CD8-positive, alpha-beta memory T cell (primary cell): ENCODE measurements around the gene RAD51. TPM values are rescaled to one million over a fixed set of nuclear protein-coding genes. Genes with fewer than 3 reads are reported as not detected.

ENCODE experiments used
- CTCF ChIA-PET: fragments of 350-600 bp; sonication (Branson Sonifier 250); formaldehyde crosslinking; loops from one replicate; lab custom pipeline; 2021; ENCODE audit warnings: antibody characterized with exemption; lab: Charles Lee
- POLR2A ChIA-PET: fragments of 350-600 bp; sonication (Branson Sonifier 250); formaldehyde crosslinking; loops from one replicate; lab custom pipeline; 2021; ENCODE audit warnings: antibody characterized with exemption; lab: Charles Lee
- DNase-seq, 5 donors: peaks; one replicate each; pipeline versions ENCODE4 v3.0.0 to v3.0.0-alpha.2; 2020 to 2022; ENCODE audit warnings: mixed read lengths in 1 of 5
- H3K27ac ChIP-seq: one replicate; pipeline ENCODE4 v1.7.0; 2013; ENCODE audit warnings: low read depth, mild to moderate bottlenecking, low read length, moderate library complexity
- H3K27me3 ChIP-seq: 2 replicates; pipeline ENCODE4 v1.7.0; 2013; ENCODE audit warnings: low read length, mild to moderate bottlenecking; ENCODE audit not compliant: insufficient read depth, poor library complexity, severe bottlenecking
- H3K36me3 ChIP-seq: 2 replicates; pipeline ENCODE4 v1.7.0; 2013; ENCODE audit warnings: mild to moderate bottlenecking, low read length, moderate library complexity; ENCODE audit not compliant: insufficient read depth
- H3K4me1 ChIP-seq: 2 replicates; pipeline ENCODE4 v1.7.0; 2013; ENCODE audit warnings: mild to moderate bottlenecking, low read length, moderate library complexity; ENCODE audit not compliant: insufficient read depth
- H3K4me3 ChIP-seq: 2 replicates; pipeline ENCODE4 v1.7.0; 2013; ENCODE audit warnings: mild to moderate bottlenecking, low read length
- H3K9me3 ChIP-seq: 2 replicates; pipeline ENCODE4 v1.7.0; 2013; ENCODE audit warnings: mild to moderate bottlenecking, low read length
- H3K27ac Mint-ChIP-seq, 8 donors: one replicate each; pipeline ENCODE4 v1.8.0; 2020 to 2021; ENCODE audit warnings: mixed read lengths in 8 of 8, mild to moderate bottlenecking in 6 of 8, inconsistent platforms in 3 of 8, moderate library complexity in 3 of 8
- H3K27me3 Mint-ChIP-seq, 2 donors: one replicate each; pipeline ENCODE4 v1.8.0; 2020 to 2021; ENCODE audit warnings: mixed read lengths in 2 of 2, mild to moderate bottlenecking in 1 of 2, moderate library complexity in 1 of 2
- H3K36me3 Mint-ChIP-seq, 3 donors: one replicate each; pipeline ENCODE4 v1.8.0; 2020 to 2021; ENCODE audit warnings: mixed read lengths in 3 of 3, inconsistent platforms in 1 of 3, mild to moderate bottlenecking in 1 of 3
- H3K4me1 Mint-ChIP-seq, 3 donors: one replicate each; pipeline ENCODE4 v1.8.0; 2020 to 2021; ENCODE audit warnings: mixed read lengths in 3 of 3, inconsistent platforms in 1 of 3, mild to moderate bottlenecking in 1 of 3
- H3K4me3 Mint-ChIP-seq, 7 donors: one replicate each; pipeline ENCODE4 v1.8.0; 2020 to 2021; ENCODE audit warnings: mixed read lengths in 7 of 7, mild to moderate bottlenecking in 6 of 7, moderate library complexity in 4 of 7, inconsistent platforms in 2 of 7
- H3K9me3 Mint-ChIP-seq, 5 donors: one replicate each; pipeline ENCODE4 v1.8.0; 2020 to 2022; ENCODE audit warnings: mixed read lengths in 5 of 5, mild to moderate bottlenecking in 3 of 5, moderate library complexity in 2 of 5, inconsistent platforms in 1 of 5
- polyA plus RNA-seq: library from polyadenylated mRNA; unstranded; fragments of 300-500 nt; fragmentation: Illumina TruSeq; gene quantifications from one replicate; pipeline ENCODE4 v1.2.3, GENCODE V29; 2021
- total RNA-seq, 2 experiments: library from RNA; stranded (reverse); gene quantifications; one replicate each; pipeline ENCODE4 v1.2.3, GENCODE V29; 2021

RAD51 gene
- total and polyA plus RNA-seq, 3 experiments from 2014 or later, result 1.7 to 57.6 (median 54.3) TPM

GRCh38 chr15:40743921-40744814, 49.2 kb downstream of the RAD51 start:
- H3K27me3 ChIP-seq, result no peaks in the 10 kb centered on the region
- Mint-ChIP-seq H3K4me1 (peaks cover 23 to 31% (median 27%) of the 10 kb centered on the region in 3 donors), H3K36me3 (peaks cover 0 to 67% (median 9%) of the 10 kb centered on the region in 3 donors), H3K4me3 (peak overlapping the region; percentile 25 to 89 (median 78)), H3K9me3 (no peaks in the 10 kb centered on the region), H3K27ac (peak overlapping the region; percentile 97 to 100 (median 99)), H3K27me3 (no peaks in the 10 kb centered on the region)
- H3K4me1 ChIP-seq, result peaks cover 19% of the 10 kb centered on the region
- H3K36me3 ChIP-seq, result peaks cover 24% of the 10 kb centered on the region
- ChIA-PET CTCF (interaction anchor here (0.6 to 2.6 kb wide), 7 partner anchors 13 to 756 kb away, joined by 3 to 6 read pairs (median 6); partner anchors contain the start of genes C15orf62, CCDC32 and GCHFR), POLR2A (interaction anchor here (0.5 to 1.1 kb wide), 4 partner anchors 12 to 207 kb away, joined by 3 to 8 read pairs (median 5); partner anchors contain the start of gene GCHFR)
- H3K27ac ChIP-seq, result peak overlapping the region; percentile 84
- H3K4me3 ChIP-seq, result peak overlapping the region; percentile 19
- no peaks in the 10 kb centered on the region for H3K9me3 ChIP-seq
- DNase-seq, result peak; percentile 21 to 87 (median 69)

DNA sequence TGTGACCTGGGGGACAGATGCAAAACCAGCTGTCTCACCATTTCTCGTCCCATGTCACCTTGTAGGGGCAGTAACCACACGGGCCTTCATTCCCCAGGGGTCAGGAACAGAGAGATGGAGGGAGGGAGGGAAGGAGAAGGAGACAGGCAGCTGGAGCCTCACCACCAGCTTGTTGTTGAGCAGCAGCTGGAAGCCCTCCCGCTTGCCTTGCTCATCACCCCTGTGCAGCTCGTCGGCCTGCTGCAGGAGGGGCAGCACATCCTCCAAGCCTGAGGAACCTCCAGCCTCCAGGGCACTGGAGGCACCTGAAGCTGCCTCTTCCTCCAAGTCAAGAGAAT, 49.8 kb downstream of the RAD51 start:
- Histone ChIP-seq H3K36me3 (peaks cover 22% of the 10 kb centered on the region), H3K4me1 (peaks cover 19% of the 10 kb centered on the region), H3K27me3 (no peaks in the 10 kb centered on the region), H3K9me3 (no peaks in the 10 kb centered on the region), H3K27ac (peak overlapping the region; percentile 28), H3K4me3 (no peak overlapping the region)
- Mint-ChIP-seq H3K9me3 (no peaks in the 10 kb centered on the region), H3K27ac (peak overlapping the region; percentile 97 to 100 (median 99)), H3K27me3 (no peaks in the 10 kb centered on the region), H3K4me1 (peaks cover 23 to 31% (median 27%) of the 10 kb centered on the region in 3 donors), H3K36me3 (peaks cover 0 to 66% (median 9%) of the 10 kb centered on the region in 3 donors), H3K4me3 (peak overlapping the region in 1 of 7 donors; percentile 79)
- CTCF ChIA-PET, result interaction anchor here (0.9 to 2.6 kb wide), 4 partner anchors 13 to 180 kb away, joined by 3 to 6 read pairs (median 5); partner anchors contain the start of genes C15orf62, CCDC32 and GCHFR
- no peak for DNase-seq
- POLR2A ChIA-PET, result interaction anchor here (1.1 kb wide), 1 partner anchor 19 kb away, joined by 4 read pairs; the partner anchor contains the start of gene GCHFR

GRCh38 chr15:40746916-40747418, 52.0 kb downstream of the RAD51 start:
- Histone ChIP-seq H3K9me3 (no peaks in the 10 kb centered on the region), H3K27ac (no peak overlapping the region), H3K36me3 (peaks cover 35% of the 10 kb centered on the region), H3K27me3 (no peaks in the 10 kb centered on the region), H3K4me3 (no peak overlapping the region), H3K4me1 (peaks cover 19% of the 10 kb centered on the region)
- no peak overlapping the region for H3K4me3 Mint-ChIP-seq
- no peaks in the 10 kb centered on the region for H3K27me3 Mint-ChIP-seq
- peaks cover 0 to 74% (median 7%) of the 10 kb centered on the region in 3 donors for H3K36me3 Mint-ChIP-seq
- POLR2A ChIA-PET, result no interaction called here
- peak overlapping the region in 5 of 8 donors; percentile 12 to 80 (median 68) for H3K27ac Mint-ChIP-seq
- CTCF ChIA-PET, result interaction anchor here (1.5 kb wide), 1 partner anchor 36 kb away, joined by 6 read pairs; no protein-coding TSS in a partner anchor
- no peaks in the 10 kb centered on the region for H3K9me3 Mint-ChIP-seq
- no peak for DNase-seq
- peaks cover 23 to 32% (median 31%) of the 10 kb centered on the region in 3 donors for H3K4me1 Mint-ChIP-seq

- Histone ChIP-seq H3K4me3 (no peak overlapping the region), H3K36me3 (peaks cover 30% of the 10 kb centered on the region), H3K9me3 (no peaks in the 10 kb centered on the region), H3K4me1 (peaks cover 21% of the 10 kb centered on the region), H3K27me3 (no peaks in the 10 kb centered on the region), H3K27ac (no peak overlapping the region)
- ChIA-PET POLR2A (no interaction called here), CTCF (interaction anchor here (1.5 to 1.6 kb wide), 2 partner anchors 14 to 17 kb away, joined by 3 read pairs; no protein-coding TSS in a partner anchor)
- Mint-ChIP-seq H3K27me3 (no peaks in the 10 kb centered on the region), H3K4me1 (peaks cover 24 to 36% (median 34%) of the 10 kb centered on the region in 3 donors), H3K27ac (peak overlapping the region in 5 of 8 donors; percentile 45 to 68 (median 54)), H3K36me3 (peaks cover 0 to 76% (median 7%) of the 10 kb centered on the region in 3 donors), H3K4me3 (no peak overlapping the region), H3K9me3 (no peaks in the 10 kb centered on the region)
- no peak for DNase-seq
These were observed 53.0 kb downstream of the RAD51 start for GRCh38 chr15:40747685-40748631.

DNA sequence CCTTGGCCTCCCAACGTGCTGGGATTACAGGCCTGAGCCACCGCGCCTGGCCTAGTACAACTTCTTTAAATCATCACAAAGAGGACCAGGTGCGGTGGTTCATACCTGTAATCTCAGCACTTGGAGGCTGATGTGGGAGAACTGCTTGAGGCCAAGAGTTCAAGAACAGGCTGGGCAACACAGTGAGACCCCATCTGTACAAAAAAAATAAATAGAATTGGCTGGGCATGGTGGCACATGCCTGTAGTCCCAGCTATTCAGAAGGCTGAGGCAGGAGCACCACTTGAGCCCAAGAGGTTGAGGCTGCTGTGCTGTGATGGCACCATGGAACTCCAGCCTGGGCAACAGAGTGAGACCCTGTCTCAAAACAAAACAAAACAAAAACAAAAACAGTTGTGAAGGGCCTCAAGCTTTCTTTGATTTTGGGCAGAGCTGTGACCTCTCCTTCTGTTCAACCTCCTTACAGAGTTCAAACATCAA, 54.2 kb downstream of the RAD51 start:
- no peaks in the 10 kb centered on the region for H3K9me3 ChIP-seq
- no peaks in the 10 kb centered on the region for H3K9me3 Mint-ChIP-seq
- peaks cover 22% of the 10 kb centered on the region for H3K36me3 ChIP-seq
- no peaks in the 10 kb centered on the region for H3K27me3 ChIP-seq
- H3K27ac ChIP-seq, result no peak overlapping the region
- DNase-seq, result no peak
- H3K27ac Mint-ChIP-seq, result no peak overlapping the region
- H3K36me3 Mint-ChIP-seq, result peaks cover 0 to 75% (median 7%) of the 10 kb centered on the region in 3 donors
- ChIA-PET CTCF (interaction anchor here (1.4 to 3.1 kb wide), 4 partner anchors 12 to 50 kb away, joined by 3 to 11 read pairs (median 4); no protein-coding TSS in a partner anchor), POLR2A (no interaction called here)
- H3K4me1 ChIP-seq, result peaks cover 17% of the 10 kb centered on the region
- no peak overlapping the region for H3K4me3 ChIP-seq
- H3K4me1 Mint-ChIP-seq, result peaks cover 23 to 37% (median 34%) of the 10 kb centered on the region in 3 donors
- H3K27me3 Mint-ChIP-seq, result no peaks in the 10 kb centered on the region
- H3K4me3 Mint-ChIP-seq, result no peak overlapping the region

GRCh38 chr15:40750885-40751284, 55.9 kb downstream of the RAD51 start:
- no peak for DNase-seq
- H3K4me1 ChIP-seq, result peaks cover 15% of the 10 kb centered on the region
- no peaks in the 10 kb centered on the region for H3K27me3 ChIP-seq
- ChIA-PET POLR2A (interaction anchor here (0.7 kb wide), 1 partner anchor 14 kb away, joined by 3 read pairs; no protein-coding TSS in a partner anchor), CTCF (interaction anchor here (0.5 to 3.1 kb wide), 5 partner anchors 16 to 107 kb away, joined by 3 to 11 read pairs (median 3); no protein-coding TSS in a partner anchor)
- H3K4me3 Mint-ChIP-seq, result peak overlapping the region in 2 of 7 donors; percentile 23 to 56
- H3K27ac ChIP-seq, result no peak overlapping the region
- H3K9me3 ChIP-seq, result no peaks in the 10 kb centered on the region
- no peak overlapping the region for H3K27ac Mint-ChIP-seq
- H3K4me1 Mint-ChIP-seq, result peaks cover 19 to 34% (median 32%) of the 10 kb centered on the region in 3 donors
- H3K36me3 ChIP-seq, result peaks cover 22% of the 10 kb centered on the region
- no peaks in the 10 kb centered on the region for H3K27me3 Mint-ChIP-seq
- H3K9me3 Mint-ChIP-seq, result no peaks in the 10 kb centered on the region
- H3K4me3 ChIP-seq, result no peak overlapping the region
- H3K36me3 Mint-ChIP-seq, result peaks cover 0 to 70% (median 7%) of the 10 kb centered on the region in 3 donors

GRCh38 chr15:40751745-40752144, 56.8 kb downstream of the RAD51 start:
- H3K27ac ChIP-seq, result peak overlapping the region; percentile 27
- ChIA-PET POLR2A (no interaction called here), CTCF (interaction anchor here (1.2 to 3.1 kb wide), 3 partner anchors 14 to 31 kb away, joined by 3 to 11 read pairs (median 3); no protein-coding TSS in a partner anchor)
- no peaks in the 10 kb centered on the region for H3K27me3 ChIP-seq
- peak overlapping the region in 1 of 7 donors; percentile 56 for H3K4me3 Mint-ChIP-seq
- peaks cover 0 to 65% (median 7%) of the 10 kb centered on the region in 3 donors for H3K36me3 Mint-ChIP-seq
- H3K4me3 ChIP-seq, result no peak overlapping the region
- H3K9me3 Mint-ChIP-seq, result no peaks in the 10 kb centered on the region
- H3K27ac Mint-ChIP-seq, result peak overlapping the region in 1 of 8 donors; percentile 89
- no peaks in the 10 kb centered on the region for H3K27me3 Mint-ChIP-seq
- no peaks in the 10 kb centered on the region for H3K9me3 ChIP-seq
- peaks cover 19 to 34% (median 33%) of the 10 kb centered on the region in 3 donors for H3K4me1 Mint-ChIP-seq
- DNase-seq, result no peak
- peaks cover 22% of the 10 kb centered on the region for H3K36me3 ChIP-seq
- H3K4me1 ChIP-seq, result peaks cover 15% of the 10 kb centered on the region
